K562 (cell line): ENCODE measurements around the gene PNPLA1. TPM values are rescaled to one million over a fixed set of nuclear protein-coding genes. Genes with fewer than 3 reads are reported as not detected.

Experiments
- CEBPB ChIP-seq: fragments of 450-650 bp; IDR thresholded peaks from 2 replicates; pipeline ENCODE4 v1.6.1; 2016; ENCODE audit warnings: missing genetic modification characterization, missing compliant biosample characterization
- HDAC8 ChIP-seq: fragments of 450-650 bp; IDR thresholded peaks from 2 replicates; pipeline ENCODE4 v1.6.1; 2016; ENCODE audit warnings: mild to moderate bottlenecking, missing genetic modification characterization, moderate library complexity, missing compliant biosample characterization
- IRF9 ChIP-seq: fragments of 450-650 bp; IDR thresholded peaks from 2 replicates; pipeline ENCODE4 v1.6.1; 2016; ENCODE audit warnings: missing biosample characterization, missing genetic modification characterization
- JUN ChIP-seq, 2 experiments: sonication (generic) in 1 of 2; formaldehyde crosslinking in 1 of 2; IDR thresholded peaks; 2 replicates each; pipeline versions ENCODE4 v1.6.1 to v1.8.0; 2012 to 2022; ENCODE audit warnings: borderline replicate concordance in 2 of 2, mild to moderate bottlenecking in 2 of 2, improper control_type of control experiment in 1 of 2, low read depth in 1 of 2, low read length in 1 of 2, missing genetic modification reagents in 1 of 2
- MAFK ChIP-seq: IDR thresholded peaks from 2 replicates; pipeline ENCODE4 v1.6.1; 2011; ENCODE audit warnings: low read length, improper control_type of control experiment
- MGA ChIP-seq: fragments of 450-650 bp; IDR thresholded peaks from 2 replicates; pipeline ENCODE4 v1.6.1; 2016; ENCODE audit warnings: mild to moderate bottlenecking, moderate library complexity
- MXD1 ChIP-seq: fragments of 250-450 bp; sonication (Bioruptor Pico); IDR thresholded peaks from 2 replicates; pipeline ENCODE4 v1.8.0; 2021; ENCODE audit warnings: borderline replicate concordance, mild to moderate bottlenecking, moderate library complexity; ENCODE audit not compliant: poor library complexity, severe bottlenecking
- NFRKB ChIP-seq: fragments of 450-650 bp; IDR thresholded peaks from 2 replicates; pipeline ENCODE4 v1.6.1; 2016; ENCODE audit warnings: low read depth
- TEAD1 ChIP-seq, 2 experiments: fragments of 450-650 bp in 1 of 2; sonication (generic) in 1 of 2; formaldehyde crosslinking; IDR thresholded peaks; 2 replicates each; pipeline versions ENCODE4 v1.4.0 to v1.8.0; 2020 to 2022; ENCODE audit warnings: mild to moderate bottlenecking in 2 of 2, missing genetic modification reagents in 1 of 2
- TEAD2 ChIP-seq: fragments of 450-650 bp; IDR thresholded peaks from 2 replicates; pipeline ENCODE4 v1.6.1; 2016; ENCODE audit warnings: missing genetic modification characterization, control low read depth, missing compliant biosample characterization
- ZBTB8A ChIP-seq: fragments of 450-650 bp; IDR thresholded peaks from 2 replicates; pipeline ENCODE4 v1.6.1; 2018; ENCODE audit warnings: mild to moderate bottlenecking, moderate library complexity; ENCODE audit not compliant: partially characterized antibody
- polyA plus RNA-seq, 8 experiments: library from polyadenylated mRNA; depleted of rRNA in 4 of 8; stranded (reverse) in 5 of 8; unstranded in 3 of 8; fragments of >200 nt; fragmentation: Nextera tagmentation in 2 of 8; fragmentation: Illumina TruSeq in 1 of 8; extraction: Ambion mirVana in 2 of 8; extraction: Trizol in 1 of 8; gene quantifications; 2 replicates each; pipeline versions ENCODE4 v1.2.1 to v1.2.3, GENCODE V29; 2011 to 2014; ENCODE audit warnings: inconsistent platforms in 1 of 8, missing spikeins in 1 of 8
- total RNA-seq, 7 experiments: library from RNA; depleted of rRNA in 6 of 7; stranded (reverse); fragments of >200 nt in 6 of 7; fragmentation: Illumina TruSeq in 2 of 7; extraction: Trizol in 2 of 7; gene quantifications; 2 replicates each; pipeline versions ENCODE4 v1.2.1 to v1.2.3, GENCODE V29; 2011 to 2021; ENCODE audit warnings: low replicate concordance in 1 of 7

Gene PNPLA1
- total and polyA plus RNA-seq, 9 of the 15 experiments (the other 6 are each of a cell fraction or from before 2014, with no cell fraction given) = 0.04 to 0.27 (median 0.13) TPM; not detected in 2

DNA sequence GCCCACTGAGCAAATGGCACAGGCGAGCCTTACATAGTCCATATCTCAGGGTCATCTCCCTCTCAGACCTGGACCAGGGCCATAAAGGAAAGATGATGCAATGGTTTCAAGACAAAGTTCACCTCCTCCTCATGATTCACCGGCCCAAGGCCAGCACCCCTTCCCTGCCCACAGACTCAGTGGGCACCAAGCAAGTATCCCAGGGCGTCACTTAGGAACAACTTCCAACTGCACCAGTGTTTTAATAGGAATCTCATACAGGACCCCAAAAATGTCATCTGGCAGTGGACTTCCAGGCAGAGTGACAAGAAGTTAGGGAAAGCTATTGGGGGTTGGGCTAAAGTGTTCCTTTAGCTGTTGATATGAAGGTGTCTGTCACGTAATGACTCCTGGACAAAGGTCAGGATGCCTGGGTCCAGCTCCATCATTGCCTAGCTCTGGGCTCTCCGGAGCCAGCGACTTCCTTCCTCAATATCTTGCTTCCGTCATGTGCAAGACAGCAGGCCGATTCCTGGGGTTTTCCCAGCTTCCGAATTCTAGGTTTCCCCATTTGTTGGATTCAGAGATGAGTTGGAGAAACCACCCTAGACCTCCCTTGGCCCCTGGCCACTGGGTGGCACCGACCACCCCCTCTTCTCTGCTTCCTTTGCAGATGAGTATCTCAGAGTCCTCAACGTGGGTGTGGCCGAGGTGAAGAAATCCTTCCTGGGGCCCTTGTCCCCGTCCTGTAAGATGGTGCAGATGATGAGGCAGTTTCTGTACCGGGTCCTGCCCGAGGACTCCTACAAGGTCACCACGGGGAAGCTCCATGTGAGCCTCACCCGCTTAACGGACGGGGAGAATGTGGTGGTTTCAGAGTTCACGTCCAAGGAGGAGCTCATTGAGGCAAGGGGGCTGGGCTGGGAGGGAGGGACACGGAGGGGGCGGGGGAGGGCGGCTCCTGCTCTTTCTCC lies 21.1 kb downstream of the PNPLA1 start (continued):
- TF ChIP-seq MGA (no peak; the same call in none of the 2 replicates), MAFK (peak; percentile 27), TEAD2 (tag) (0 out of 2 replicates have a peak, but pooled peaks have one; percentile 6), MXD1 (CRISPR knock-in tag) (no peak), IRF9 (tag) (peak; percentile 94), TEAD1 (CRISPR knock-in tag; IDR thresholded peaks at IDR 0.05) (no peak), HDAC8 (tag) (0 out of 2 replicates have a peak, but pooled peaks have one; percentile 32), JUN (IDR thresholded peaks at IDR 0.05; ENCODE audit: borderline replicate concordance, low read depth, low read length) (peak; percentile 79), JUN (CRISPR knock-in tag; IDR thresholded peaks at IDR 0.05; ENCODE audit: borderline replicate concordance) (no peak), ZBTB8A (no peak), CEBPB (peak; percentile 77), NFRKB (peak; percentile 77; the same call in 1 of the 2 replicates)
